ENCODE measurements around the gene PRX. TPM values are rescaled to one million over a fixed set of nuclear protein-coding genes. Genes with fewer than 3 reads are reported as not detected.

Gene PRX
- total and polyA plus RNA-seq, 7 donors, result 1.4 to 3.3 (median 2.1) TPM

DNA sequence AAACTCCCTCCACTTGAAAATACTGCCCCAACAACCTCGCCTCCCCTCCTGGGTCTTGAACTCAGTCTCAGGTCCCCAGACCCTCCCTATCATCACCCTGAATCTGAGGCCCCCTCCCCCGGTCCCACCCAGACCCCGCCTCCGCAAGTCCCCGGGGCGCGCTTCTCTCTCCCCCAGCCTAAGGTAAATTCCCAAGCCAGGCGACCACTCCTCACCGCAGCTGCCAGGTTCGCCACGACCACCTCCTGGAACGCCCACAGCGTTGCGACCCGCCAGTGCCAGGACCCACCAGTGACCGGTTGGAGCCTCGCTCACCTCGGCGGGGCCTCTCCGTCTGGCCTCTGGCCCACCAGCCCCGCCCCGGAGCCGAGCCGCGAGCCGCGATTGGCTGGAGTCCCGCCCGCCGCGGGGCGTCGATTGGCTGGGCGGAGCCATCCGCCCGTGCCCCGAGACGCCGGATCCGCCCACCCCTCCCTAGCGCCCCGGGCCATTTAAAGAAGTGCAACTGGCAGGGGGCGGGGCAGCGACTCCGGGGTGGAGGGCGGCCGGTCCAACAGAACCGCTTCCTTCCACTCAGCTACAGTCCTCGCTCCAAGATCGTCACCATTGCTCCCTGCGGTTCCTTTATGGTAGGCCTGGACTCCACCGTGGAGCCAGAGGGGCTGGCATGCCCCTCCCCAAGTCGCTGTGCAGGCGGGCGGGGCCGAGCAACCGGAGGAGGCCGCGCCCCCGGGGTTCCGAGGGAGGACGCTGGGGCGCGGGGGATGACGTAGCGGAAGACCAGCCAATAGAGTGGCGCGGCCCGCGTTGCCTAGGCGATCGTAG is 31.0 kb upstream of the PRX start, which contains the start of gene SERTAD3:
TSS of gene SERTAD3 (minus strand) at position 336 of the 825 bp plus-strand sequence. CDS start 2,255 bp downstream, outside the sequence.
- intact Hi-C loops (cut with DNase I), result loop anchor here (1.0 to 5.0 kb wide), 3 partner anchors 20 to 97 kb away; partner anchors contain the start of genes C19orf47 (in 1 of the 2) and PLD3 (in 1 of the 2)
- peaks cover 23% of the 10 kb centered on the region for H3K4me1 ChIP-seq
- H3K27me3 ChIP-seq (ENCODE audit: insufficient read depth in 3 of 3, low read length in 2 of 3), result no peaks in the 10 kb centered on the region
- no peaks in the 10 kb centered on the region for H3K9me3 ChIP-seq
- peak; percentile 99 for DNase-seq
- H3K4me3 ChIP-seq, result peak within 1 kb of the TSS; percentile 98
- peaks cover 8 to 48% of the 10 kb centered on the region in 2 donors for H3K36me3 ChIP-seq (ENCODE audit: insufficient read depth in 1 of 2, low read depth in 1 of 2)
- peak; percentile 81 to 86 (median 84) for ATAC-seq
- 0 to 1% (median 1%) methylated on average over 64 to 72 of the region's 72 CpGs for WGBS, 3 donors
- TF ChIP-seq, protein P1, sequence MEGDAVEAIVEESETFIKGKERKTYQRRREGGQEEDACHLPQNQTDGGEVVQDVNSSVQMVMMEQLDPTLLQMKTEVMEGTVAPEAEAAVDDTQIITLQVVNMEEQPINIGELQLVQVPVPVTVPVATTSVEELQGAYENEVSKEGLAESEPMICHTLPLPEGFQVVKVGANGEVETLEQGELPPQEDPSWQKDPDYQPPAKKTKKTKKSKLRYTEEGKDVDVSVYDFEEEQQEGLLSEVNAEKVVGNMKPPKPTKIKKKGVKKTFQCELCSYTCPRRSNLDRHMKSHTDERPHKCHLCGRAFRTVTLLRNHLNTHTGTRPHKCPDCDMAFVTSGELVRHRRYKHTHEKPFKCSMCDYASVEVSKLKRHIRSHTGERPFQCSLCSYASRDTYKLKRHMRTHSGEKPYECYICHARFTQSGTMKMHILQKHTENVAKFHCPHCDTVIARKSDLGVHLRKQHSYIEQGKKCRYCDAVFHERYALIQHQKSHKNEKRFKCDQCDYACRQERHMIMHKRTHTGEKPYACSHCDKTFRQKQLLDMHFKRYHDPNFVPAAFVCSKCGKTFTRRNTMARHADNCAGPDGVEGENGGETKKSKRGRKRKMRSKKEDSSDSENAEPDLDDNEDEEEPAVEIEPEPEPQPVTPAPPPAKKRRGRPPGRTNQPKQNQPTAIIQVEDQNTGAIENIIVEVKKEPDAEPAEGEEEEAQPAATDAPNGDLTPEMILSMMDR (IDR thresholded peaks at IDR 0.05), result no peak
- H3K27ac ChIP-seq, result peak within 1 kb of the TSS; percentile 100

DNA sequence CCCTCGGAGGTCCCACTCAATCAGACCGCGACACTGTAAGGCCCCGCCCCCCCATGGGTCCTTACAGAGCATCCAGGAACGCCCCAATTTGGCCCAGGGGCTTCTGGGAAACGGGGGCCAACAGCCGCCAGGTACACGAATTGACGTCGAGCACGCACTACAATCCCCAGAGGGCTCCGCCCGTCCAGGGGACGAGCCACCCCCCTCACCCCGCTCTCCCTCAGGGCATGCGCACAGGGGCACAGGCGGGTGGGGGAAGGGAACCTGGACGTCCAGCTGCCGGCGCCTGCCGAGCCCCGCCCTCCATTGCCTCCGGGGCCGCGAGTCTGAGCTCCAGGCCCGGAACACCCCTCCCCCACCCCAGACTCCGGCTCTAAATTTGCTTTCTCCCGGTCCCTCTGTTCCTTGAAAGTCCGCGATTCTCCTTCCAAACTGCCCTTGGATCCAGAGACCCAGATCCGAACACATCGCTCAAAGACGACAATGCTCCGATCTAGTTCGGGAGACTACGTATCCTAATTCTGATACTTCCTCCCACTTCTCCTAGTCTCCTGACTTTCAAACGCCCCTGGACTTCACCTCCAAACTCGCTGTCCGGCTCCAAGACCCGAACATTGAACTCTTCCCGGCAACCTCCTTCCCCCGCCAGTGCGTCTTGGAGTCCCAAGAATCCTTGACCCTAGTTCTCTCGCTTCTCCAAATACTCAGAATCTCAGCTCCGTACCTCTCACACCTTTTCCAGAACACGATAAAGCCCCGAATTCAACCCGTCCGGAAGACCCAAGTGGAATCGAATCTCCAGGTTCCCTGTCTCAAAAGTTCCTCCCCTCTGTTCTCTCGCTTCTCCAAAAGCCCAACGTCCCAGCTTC is 30.2 kb upstream of the PRX start:
- peak overlapping the region; percentile 98 for H3K4me3 ChIP-seq
- peaks cover 23% of the 10 kb centered on the region for H3K4me1 ChIP-seq
- H3K36me3 ChIP-seq (ENCODE audit: insufficient read depth in 1 of 2, low read depth in 1 of 2), result peaks cover 8 to 40% of the 10 kb centered on the region in 2 donors
- 0 to 1% (median 0%) methylated on average over 48 to 52 of the region's 52 CpGs for whole genome bisulfite sequencing, 3 donors
- H3K9me3 ChIP-seq, result no peaks in the 10 kb centered on the region
- H3K27ac ChIP-seq, result peak overlapping the region; percentile 100
- TF ChIP-seq, protein P1 (IDR thresholded peaks at IDR 0.05), result no peak
- intact Hi-C loops (cut with DNase I), result loop anchor here (1.0 to 5.0 kb wide), 3 partner anchors 19 to 96 kb away; partner anchors contain the start of genes C19orf47 (in 1 of the 2) and PLD3 (in 1 of the 2)
- H3K27me3 ChIP-seq (ENCODE audit: insufficient read depth in 3 of 3, low read length in 2 of 3), result no peaks in the 10 kb centered on the region
- ATAC-seq, result peak; percentile 88 to 90 (median 88)
- peak; percentile 100 for DNase-seq

DNA sequence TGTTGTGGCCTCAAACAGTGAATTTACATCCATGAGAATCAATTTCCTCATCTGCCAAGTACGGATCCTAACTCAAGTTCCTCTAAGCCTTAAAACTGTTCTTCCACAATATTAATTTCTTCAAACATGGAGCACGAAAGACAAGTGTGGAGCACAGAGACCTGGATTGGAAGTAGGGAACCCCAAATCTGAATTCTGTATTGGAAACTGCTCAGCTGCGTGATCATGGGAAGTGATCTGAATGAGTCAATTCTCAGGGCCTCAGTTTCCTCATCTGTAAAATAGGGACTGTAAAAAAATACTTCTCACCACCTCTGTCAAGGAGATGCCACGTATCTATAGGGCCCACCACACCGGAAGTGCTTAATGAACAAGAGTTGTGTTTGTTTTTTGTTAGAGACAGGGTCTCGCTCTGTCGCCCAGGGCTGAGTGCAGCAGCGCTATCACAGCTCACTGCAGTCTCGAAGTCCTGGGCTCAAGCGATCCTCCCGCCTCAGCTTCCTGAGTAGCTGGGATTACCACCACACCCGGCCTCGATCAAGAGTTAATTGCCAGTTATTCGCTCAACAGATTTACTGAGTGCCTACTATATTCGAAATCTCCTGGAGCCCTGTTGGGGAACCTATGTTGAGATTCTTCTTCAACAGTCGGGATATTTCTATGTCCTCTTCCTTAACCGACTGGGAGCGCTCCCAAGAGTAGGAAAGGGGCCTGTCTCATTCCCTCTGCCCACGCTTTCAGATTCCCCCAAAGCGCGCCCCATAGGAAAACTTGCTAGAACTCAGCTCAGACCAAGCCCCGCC is 29.4 kb upstream of the PRX start:
- no peaks in the 10 kb centered on the region for H3K9me3 ChIP-seq
- no peaks in the 10 kb centered on the region for H3K27me3 ChIP-seq (ENCODE audit: insufficient read depth in 3 of 3, low read length in 2 of 3)
- H3K4me1 ChIP-seq, result peaks cover 23% of the 10 kb centered on the region
- intact Hi-C loops (cut with DNase I), result loop anchor here (1.0 to 5.0 kb wide), 3 partner anchors 18 to 95 kb away; partner anchors contain the start of genes C19orf47 (in 1 of the 2) and PLD3 (in 1 of the 2)
- ATAC-seq (no peak), DNase-seq (no peak)
- H3K4me3 ChIP-seq, result peak overlapping the region; percentile 98
- 17 to 20% (median 18%) methylated on average over 22 of the region's 22 CpGs for WGBS, 3 donors
- peak overlapping the region; percentile 100 for H3K27ac ChIP-seq
- peaks cover 8 to 32% of the 10 kb centered on the region in 2 donors for H3K36me3 ChIP-seq (ENCODE audit: insufficient read depth in 1 of 2, low read depth in 1 of 2)
- TF ChIP-seq, protein P1 (IDR thresholded peaks at IDR 0.05), result no peak

DNA sequence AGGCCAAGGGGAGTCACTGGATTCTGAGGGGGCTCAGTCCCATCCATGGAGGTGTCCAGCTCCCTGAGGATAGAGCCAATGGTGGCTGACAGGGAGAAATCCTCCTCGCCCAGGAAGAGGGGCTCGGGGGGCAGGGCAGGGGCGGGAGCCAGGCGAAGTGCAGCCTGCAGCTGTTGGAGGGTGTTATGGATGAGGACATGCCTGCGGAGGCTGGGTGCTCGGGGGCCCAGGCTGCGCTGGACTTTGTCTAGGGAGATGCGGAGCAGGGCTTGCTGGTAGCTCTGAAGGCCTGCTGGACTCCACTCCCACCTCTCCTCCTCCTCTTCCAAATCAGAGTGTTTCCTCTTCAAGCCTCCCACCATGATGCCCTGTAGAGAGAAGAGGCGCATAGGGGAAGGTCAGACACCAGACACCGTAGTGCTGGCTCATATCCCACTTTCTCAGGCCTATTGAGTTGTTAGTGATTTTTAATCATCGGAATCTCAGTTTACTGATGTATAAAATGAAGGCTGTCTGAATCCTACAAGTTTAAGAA is 28.6 kb upstream of the PRX start:
- Histone ChIP-seq H3K4me1 (peaks cover 23% of the 10 kb centered on the region), H3K27me3 (ENCODE audit: insufficient read depth in 3 of 3, low read length in 2 of 3) (no peaks in the 10 kb centered on the region), H3K4me3 (peak overlapping the region; percentile 98), H3K36me3 (ENCODE audit: insufficient read depth in 1 of 2, low read depth in 1 of 2) (peaks cover 8 to 25% of the 10 kb centered on the region in 2 donors), H3K9me3 (no peaks in the 10 kb centered on the region), H3K27ac (peak overlapping the region; percentile 100)
- no peak for ATAC-seq
- TF ChIP-seq, protein P1 (IDR thresholded peaks at IDR 0.05), result no peak
- intact Hi-C loops (cut with DNase I), result loop anchor here (2.0 to 5.0 kb wide), 2 partner anchors 21 to 94 kb away; partner anchors contain the start of genes C19orf47 (in 1 of the 2) and PLD3 (in 1 of the 2)
- WGBS, 3 donors, result 60 to 75% (median 70%) methylated on average over 9 to 11 of the region's 11 CpGs
- no peak for DNase-seq
